NCI-H1048 (cell line): ENCODE results near the gene KLC3.
"Not testable (repeated sequence)": the region's sequence is repeated elsewhere in the genome, so short reads cannot be mapped to it uniquely, and the experiment has no call there.

Experiments used
- DNase-seq: peaks from one replicate; lab custom pipeline; 2025; lab: John Stamatoyannopoulos, UW

Gene KLC3

GRCh38 chr19:45340232-45340898 is at the start of gene KLC3:
TSS of gene KLC3 (plus strand) at chr19:45340750. CDS start at chr19:45345542, 4,792 bp downstream.
- no peak for DNase-seq

GRCh38 chr19:45291834-45292233 is 48.7 kb upstream of the KLC3 start:
- DNase-seq = no peak

- no peak for DNase-seq
These were observed 46.9 kb upstream of the KLC3 start for GRCh38 chr19:45293682-45294081.

- no peak for DNase-seq
These were observed 46.1 kb upstream of the KLC3 start for GRCh38 chr19:45294291-45295029.

- no peak for DNase-seq
These were observed 44.7 kb upstream of the KLC3 start for GRCh38 chr19:45295873-45296272.

- no peak for DNase-seq
These were observed 44.2 kb upstream of the KLC3 start for GRCh38 chr19:45296355-45296754.

GRCh38 chr19:45297674-45298073 is 42.9 kb upstream of the KLC3 start:
- no peak for DNase-seq

GRCh38 chr19:45298264-45298663 is 42.3 kb upstream of the KLC3 start:
- no peak for DNase-seq

- no peak for DNase-seq
These were observed 40.8 kb upstream of the KLC3 start for GRCh38 chr19:45299719-45300118.

GRCh38 chr19:45302416-45302815 is 38.1 kb upstream of the KLC3 start:
- no peak for DNase-seq

- no peak for DNase-seq
These were observed 37.1 kb upstream of the KLC3 start for GRCh38 chr19:45303269-45304060.

- no peak for DNase-seq
These were observed 36.2 kb upstream of the KLC3 start for GRCh38 chr19:45304141-45304926.

- DNase-seq = no peak
These were observed 35.5 kb upstream of the KLC3 start for GRCh38 chr19:45305007-45305406.

- no peak for DNase-seq
These were observed 35.1 kb upstream of the KLC3 start for GRCh38 chr19:45305421-45305820.

GRCh38 chr19:45306040-45306439 is 34.5 kb upstream of the KLC3 start:
- no peak for DNase-seq

- peak; percentile 28 for DNase-seq
These were observed 34.0 kb upstream of the KLC3 start for GRCh38 chr19:45306518-45307027.

GRCh38 chr19:45307361-45307760 is 33.2 kb upstream of the KLC3 start:
- DNase-seq = no peak

- not testable (repeated sequence) for DNase-seq
These were observed 31.2 kb upstream of the KLC3 start for GRCh38 chr19:45309322-45309721.

GRCh38 chr19:45311621-45312020 is 28.9 kb upstream of the KLC3 start:
- no peak for DNase-seq

- DNase-seq = not testable (repeated sequence)
These were observed 28.3 kb upstream of the KLC3 start for GRCh38 chr19:45312285-45312684.

GRCh38 chr19:45314708-45315245 is 25.8 kb upstream of the KLC3 start:
- DNase-seq = no peak
